ENCODE results near the gene PTX4.

Gene PTX4

DNA sequence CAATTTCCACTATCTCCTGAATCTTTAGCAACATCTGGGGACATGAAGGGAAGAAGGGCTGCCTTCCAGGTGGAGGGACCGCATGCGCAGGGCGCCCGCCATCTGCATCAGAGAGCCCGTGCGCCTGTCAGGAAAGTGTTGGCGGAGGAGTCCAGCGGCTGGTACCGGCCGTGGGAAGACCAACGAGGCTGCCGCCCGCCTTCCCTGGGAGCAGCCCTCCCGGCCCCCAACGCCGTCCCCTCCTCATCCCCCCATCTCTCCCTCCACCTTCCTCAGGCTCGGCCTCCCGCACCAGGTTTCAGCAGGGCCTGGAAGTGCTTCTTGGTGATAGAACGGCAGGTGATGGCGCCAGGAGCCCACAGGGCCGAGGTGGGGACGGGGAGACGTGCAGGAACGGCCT, 22.7 kb downstream of the PTX4 start:
- TF ChIP-seq, protein P1, sequence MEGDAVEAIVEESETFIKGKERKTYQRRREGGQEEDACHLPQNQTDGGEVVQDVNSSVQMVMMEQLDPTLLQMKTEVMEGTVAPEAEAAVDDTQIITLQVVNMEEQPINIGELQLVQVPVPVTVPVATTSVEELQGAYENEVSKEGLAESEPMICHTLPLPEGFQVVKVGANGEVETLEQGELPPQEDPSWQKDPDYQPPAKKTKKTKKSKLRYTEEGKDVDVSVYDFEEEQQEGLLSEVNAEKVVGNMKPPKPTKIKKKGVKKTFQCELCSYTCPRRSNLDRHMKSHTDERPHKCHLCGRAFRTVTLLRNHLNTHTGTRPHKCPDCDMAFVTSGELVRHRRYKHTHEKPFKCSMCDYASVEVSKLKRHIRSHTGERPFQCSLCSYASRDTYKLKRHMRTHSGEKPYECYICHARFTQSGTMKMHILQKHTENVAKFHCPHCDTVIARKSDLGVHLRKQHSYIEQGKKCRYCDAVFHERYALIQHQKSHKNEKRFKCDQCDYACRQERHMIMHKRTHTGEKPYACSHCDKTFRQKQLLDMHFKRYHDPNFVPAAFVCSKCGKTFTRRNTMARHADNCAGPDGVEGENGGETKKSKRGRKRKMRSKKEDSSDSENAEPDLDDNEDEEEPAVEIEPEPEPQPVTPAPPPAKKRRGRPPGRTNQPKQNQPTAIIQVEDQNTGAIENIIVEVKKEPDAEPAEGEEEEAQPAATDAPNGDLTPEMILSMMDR (conservative IDR thresholded peaks at IDR 0.05; ENCODE audit: control insufficient read depth, insufficient read depth, low read depth, low read length): no peak
- no peak for DNase-seq (ENCODE audit: low read depth)
- no peak overlapping the region for H3K4me3 ChIP-seq (ENCODE audit: control insufficient read depth, low read depth, low read length)

DNA sequence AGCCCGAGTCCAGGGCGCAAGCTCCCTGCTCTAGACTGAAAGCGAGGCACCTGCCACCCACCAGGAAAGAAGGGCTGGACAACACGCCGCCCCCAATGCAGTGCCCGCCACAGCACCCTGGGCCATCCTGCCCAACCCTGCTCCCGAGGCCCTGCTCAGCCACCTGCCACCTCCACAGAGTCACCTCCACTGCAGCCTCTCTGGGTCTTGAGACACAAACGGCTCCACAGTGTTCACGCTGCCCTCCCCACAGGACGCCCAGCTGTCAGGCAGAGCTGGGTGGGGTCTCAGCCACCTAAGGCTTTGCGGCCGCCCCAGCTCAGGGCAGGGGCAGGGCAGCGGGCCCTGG, 23.2 kb downstream of the PTX4 start:
- no peak for DNase-seq (ENCODE audit: low read depth)
- H3K4me3 ChIP-seq (ENCODE audit: control insufficient read depth, low read depth, low read length): no peak overlapping the region
- TF ChIP-seq, protein P1 (conservative IDR thresholded peaks at IDR 0.05; ENCODE audit: control insufficient read depth, insufficient read depth, low read depth, low read length): no peak

DNA sequence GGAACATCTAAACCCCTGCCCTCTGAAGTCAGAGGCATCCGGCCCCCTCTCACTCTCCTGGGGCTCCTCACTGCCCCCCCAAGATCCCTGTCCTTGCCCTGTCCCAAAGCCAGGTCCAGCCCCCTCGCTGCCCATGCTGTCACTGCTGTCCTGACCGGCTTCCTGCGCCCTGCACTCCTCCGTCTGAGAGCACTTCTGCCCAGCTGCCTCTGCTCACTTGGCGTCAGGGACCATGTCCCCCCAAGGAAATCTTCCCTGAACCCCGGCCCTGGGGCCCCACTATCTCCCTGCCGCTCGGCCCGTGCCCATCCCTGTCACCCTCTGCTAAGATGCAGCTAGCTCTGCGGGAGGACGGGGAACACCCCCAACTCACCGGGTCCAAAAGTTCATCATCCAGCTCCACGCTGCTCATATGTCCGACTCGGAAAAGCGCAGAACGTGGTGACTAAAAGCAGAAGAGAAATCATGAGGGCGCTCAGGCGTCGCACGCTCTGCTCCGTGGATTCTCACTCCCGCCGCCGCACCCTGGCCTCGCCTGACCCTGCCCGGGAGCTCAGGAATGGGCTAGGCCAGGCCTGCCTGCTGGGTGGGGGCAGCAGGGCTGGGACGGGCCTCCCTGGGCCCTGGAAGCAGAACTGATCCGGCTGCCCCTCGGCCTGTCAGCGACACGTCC, 23.7 kb downstream of the PTX4 start:
- H3K4me3 ChIP-seq (ENCODE audit: control insufficient read depth, low read depth, low read length): no peak overlapping the region
- no peak for DNase-seq (ENCODE audit: low read depth)
- TF ChIP-seq, protein P1 (conservative IDR thresholded peaks at IDR 0.05; ENCODE audit: control insufficient read depth, insufficient read depth, low read depth, low read length): no peak

DNA sequence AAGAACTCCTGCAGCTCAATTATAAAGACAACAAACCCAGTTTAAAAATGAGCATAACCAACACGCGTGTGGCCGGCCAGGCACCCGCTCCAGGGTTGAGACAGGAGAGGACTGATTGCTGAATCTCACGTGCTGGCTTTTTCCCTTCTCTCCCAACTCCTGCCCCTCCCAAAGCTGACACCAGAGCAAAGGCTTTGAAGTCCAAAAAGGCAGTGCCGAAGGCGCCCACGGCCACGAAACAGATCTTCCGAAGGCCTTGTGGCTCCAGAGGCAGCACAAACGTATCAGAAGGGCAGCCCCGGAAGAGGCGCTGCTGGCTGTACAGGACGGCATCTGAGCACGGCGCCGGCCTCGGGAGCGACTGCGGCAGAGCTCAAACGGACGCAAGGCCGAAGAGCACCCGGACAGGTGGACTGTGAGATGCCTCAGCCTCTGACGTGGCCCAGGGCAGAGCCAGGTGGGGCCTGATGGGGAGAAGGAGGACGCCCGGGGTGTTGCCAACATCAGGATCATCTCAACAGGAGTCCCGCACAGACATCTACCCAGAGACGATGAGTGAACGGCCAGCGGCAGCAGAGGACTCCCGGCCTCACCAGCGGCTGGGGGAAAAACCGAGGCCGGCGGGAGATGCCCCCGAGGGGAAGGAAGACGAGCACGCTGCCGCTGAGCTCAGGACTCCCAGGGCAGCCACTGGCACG, 24.4 kb downstream of the PTX4 start:
- no peak for DNase-seq (ENCODE audit: low read depth)
- H3K4me3 ChIP-seq (ENCODE audit: control insufficient read depth, low read depth, low read length): no peak overlapping the region
- TF ChIP-seq, protein P1 (conservative IDR thresholded peaks at IDR 0.05; ENCODE audit: control insufficient read depth, insufficient read depth, low read depth, low read length): no peak

DNA sequence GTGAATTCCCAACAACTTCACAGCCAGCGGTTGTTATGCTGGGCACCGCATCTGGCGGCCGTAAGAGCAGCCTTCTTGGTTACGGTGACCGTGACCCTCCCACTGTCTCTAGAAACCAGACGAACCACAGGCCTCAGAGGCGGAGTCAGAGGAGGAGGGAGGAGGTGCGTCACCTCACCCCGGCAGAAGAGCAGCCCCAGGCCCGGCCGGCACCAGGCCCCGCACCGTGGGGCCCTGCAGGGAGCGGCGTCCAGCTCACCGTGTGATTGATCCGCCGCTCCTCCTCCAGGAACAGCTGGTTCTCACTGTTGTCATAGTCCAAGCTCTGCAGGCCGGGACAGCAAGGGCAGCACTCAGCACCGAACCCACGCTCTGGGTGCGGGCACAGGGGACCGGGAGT, 27.6 kb downstream of the PTX4 start:
- H3K4me3 ChIP-seq (ENCODE audit: control insufficient read depth, low read depth, low read length): no peak overlapping the region

DNA sequence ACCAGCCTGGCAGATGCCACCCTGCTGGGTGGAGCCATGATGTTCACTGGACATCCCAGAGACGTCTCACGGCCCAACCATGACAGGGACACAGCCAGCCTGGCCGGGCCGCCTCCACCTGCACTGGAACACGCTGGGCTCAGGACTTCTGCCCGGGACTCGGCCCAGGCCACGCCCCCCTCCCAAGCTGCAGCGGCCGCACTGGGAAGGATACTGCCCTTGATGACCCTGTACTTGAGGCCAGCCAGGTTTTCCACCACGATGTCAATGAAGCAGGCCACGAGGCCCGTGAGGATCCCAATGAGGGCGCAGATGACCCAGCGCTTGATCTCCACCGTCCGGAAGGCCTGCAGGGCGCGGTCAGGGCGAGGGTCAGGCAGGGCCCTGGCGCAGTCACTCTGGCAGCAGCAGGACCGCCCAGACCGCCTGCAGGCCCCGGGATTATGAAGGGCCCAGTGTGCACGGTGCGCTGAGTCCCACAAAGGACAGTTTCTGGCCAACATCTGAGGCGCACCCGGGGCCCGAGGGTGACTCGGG, 28.1 kb downstream of the PTX4 start:
- TF ChIP-seq, protein P1 (conservative IDR thresholded peaks at IDR 0.05; ENCODE audit: control insufficient read depth, insufficient read depth, low read depth, low read length): no peak
- no peak overlapping the region for H3K4me3 ChIP-seq (ENCODE audit: control insufficient read depth, low read depth, low read length)
- DNase-seq (ENCODE audit: low read depth): no peak

More for the DNA sequence above, 27.6 kb downstream of the PTX4 start:
- no peak for DNase-seq (ENCODE audit: low read depth)
- TF ChIP-seq, protein P1 (conservative IDR thresholded peaks at IDR 0.05; ENCODE audit: control insufficient read depth, insufficient read depth, low read depth, low read length): no peak

Measured in fibroblast of mammary gland (primary cell).